HG02610 (cell line): ENCODE data around the gene SPATA25.
A peak's percentile ranks its signal among the peaks of the same experiment; 100 is the strongest.

Source experiments
- ATAC-seq: cut with Tn5 transposase; IDR thresholded peaks from one replicate; pipeline ENCODE4 v1.9.1; 2021; ENCODE audit warnings: mild to moderate bottlenecking, moderate library complexity; ENCODE audit not compliant: unreplicated experiment

Gene SPATA25

DNA sequence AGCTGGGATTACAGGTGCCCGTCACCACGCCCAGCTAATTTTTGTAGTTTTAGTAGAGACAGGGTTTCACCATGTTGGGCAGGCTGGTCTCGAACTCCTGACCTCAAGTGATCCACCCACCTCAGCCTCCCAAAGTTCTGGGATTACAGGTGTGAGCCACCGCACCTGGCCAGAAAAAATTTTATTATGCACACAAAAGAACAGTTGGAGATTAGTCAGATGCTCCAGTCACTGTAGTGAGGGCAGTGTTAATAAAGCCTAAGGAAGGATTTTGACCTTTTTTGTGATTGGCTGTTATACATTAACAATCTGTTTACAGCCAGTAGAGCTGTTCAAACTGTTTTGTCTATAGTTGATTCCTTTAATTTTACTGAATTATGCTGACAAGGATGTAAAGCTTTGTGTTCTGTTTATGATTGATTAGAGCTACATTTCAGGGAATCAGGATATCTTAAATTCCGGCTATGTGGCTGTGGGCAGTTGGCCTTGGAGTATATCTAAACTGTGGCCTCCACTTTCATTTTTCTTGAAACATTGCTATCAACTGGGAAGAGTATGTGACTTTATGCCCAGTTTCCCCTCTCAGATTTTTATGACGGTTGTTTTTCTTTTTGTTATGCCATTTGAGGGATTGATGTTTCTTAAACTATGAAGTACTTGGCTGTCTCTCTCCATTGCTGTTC lies 20.1 kb downstream of the SPATA25 start:
- no peak for ATAC-seq

- no peak for ATAC-seq
Observed at GRCh38 chr20:45866454-45866853, 21.0 kb downstream of the SPATA25 start.

- ATAC-seq: no peak
Observed at GRCh38 chr20:45863543-45864470, 23.6 kb downstream of the SPATA25 start.

- no peak for ATAC-seq
Observed at GRCh38 chr20:45861221-45862075, 26.0 kb downstream of the SPATA25 start.

DNA sequence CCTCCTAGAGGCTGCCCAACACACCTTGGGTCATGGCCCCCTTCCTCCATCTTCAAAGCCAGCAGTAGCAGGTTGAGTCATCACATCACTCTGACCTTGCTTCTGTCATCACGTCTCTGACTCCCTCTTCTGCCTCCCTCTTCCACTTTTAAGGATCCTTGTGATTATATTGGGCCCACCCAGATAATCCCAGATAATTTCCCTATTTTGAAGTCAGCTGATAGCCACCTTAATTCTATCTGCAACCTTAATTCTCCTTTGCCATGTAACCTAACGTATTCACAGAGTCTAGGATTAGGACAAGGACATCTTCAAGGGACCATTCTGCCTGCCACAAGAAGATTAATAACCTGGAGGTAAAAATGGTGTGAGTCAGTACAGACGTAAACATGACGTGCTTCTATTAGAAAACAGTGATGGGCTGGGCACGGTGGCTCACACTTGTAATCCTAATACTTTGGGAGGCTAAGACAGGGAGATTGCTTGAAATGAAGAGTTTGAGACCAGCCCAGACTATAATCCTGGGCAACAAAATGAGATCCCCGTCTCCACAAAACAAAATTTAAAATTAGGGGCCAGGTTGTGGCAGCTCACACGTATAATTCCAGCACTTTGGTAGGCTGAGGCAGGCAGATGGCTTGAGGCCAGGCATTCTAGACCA lies 26.7 kb downstream of the SPATA25 start:
- ATAC-seq: no peak

DNA sequence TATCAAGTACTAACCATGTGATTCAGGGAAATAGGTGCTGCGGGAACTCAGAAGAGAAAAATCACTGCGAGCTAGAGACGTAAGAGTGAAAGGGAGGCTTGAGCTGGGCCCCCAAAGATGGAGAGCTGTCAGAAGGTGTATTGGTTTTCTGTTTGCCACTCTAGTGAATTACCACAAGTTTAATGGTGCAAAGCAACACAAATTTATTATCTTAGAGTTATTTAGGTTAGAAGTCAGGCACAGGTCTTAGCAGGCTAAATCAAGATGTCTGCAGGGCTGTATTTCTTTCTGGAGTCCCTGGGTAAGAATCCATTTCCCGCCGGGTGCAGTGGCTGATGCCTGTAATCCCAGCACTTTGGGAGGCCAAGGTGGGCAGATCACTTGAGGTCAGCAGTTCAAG lies 27.5 kb downstream of the SPATA25 start:
- no peak for ATAC-seq

GRCh38 chr20:45857882-45858216 lies 29.6 kb downstream of the SPATA25 start:
- peak; percentile 24 for ATAC-seq

- ATAC-seq: peak; percentile 97
Observed at GRCh38 chr20:45857114-45857881, 30.1 kb downstream of the SPATA25 start, which contains the start of the genes ACOT8 and ZSWIM3. TSS of gene ACOT8 (minus strand) at chr20:45857392. CDS start at chr20:45857315, 77 bp downstream. TSS of gene ZSWIM3 (plus strand) at chr20:45857614. CDS start at chr20:45857826, 212 bp downstream.

DNA sequence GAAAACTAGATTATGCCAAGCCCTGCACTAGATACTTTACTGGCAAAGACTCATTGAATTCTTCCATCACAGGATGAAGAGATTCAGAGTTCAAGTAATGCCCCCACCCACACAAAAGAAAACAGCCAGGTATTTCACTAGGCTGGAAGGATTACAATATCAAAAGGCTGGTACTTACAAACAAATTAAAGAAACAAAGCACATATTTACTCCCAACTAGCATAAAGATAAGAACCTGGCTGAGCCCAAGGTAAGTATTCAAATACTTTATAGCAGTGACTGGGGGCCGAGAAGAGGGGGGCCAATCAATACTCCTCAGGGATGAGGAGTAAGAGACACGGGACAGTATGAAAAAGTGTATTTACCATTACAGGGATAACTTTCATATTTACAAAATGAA lies 33.9 kb downstream of the SPATA25 start:
- ATAC-seq: no peak

DNA sequence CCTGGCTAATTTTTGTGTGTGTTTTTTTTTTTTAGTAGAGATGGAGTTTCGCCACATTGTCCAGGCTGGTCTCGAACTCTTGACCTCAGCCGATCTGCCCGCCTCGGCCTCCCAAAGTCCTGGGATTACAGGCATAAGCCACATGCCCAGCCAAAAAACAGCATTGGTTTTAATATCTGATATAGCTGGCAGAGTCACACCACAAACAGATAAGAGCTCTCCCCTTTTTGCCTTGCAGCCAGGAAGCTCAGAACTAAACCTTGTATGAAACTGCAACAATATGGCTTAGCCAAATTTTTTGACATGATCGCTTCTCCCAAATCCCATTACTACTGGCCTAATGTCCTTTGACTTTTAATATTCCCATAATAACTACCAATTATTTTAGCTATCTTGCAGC lies 35.1 kb downstream of the SPATA25 start:
- no peak for ATAC-seq

- ATAC-seq: no peak
Observed at GRCh38 chr20:45851501-45851900, 35.9 kb downstream of the SPATA25 start.

GRCh38 chr20:45850926-45851325 lies 36.5 kb downstream of the SPATA25 start:
- no peak for ATAC-seq

GRCh38 chr20:45850238-45850637 lies 37.2 kb downstream of the SPATA25 start:
- no peak for ATAC-seq

GRCh38 chr20:45848969-45849582 lies 38.3 kb downstream of the SPATA25 start:
- no peak for ATAC-seq

DNA sequence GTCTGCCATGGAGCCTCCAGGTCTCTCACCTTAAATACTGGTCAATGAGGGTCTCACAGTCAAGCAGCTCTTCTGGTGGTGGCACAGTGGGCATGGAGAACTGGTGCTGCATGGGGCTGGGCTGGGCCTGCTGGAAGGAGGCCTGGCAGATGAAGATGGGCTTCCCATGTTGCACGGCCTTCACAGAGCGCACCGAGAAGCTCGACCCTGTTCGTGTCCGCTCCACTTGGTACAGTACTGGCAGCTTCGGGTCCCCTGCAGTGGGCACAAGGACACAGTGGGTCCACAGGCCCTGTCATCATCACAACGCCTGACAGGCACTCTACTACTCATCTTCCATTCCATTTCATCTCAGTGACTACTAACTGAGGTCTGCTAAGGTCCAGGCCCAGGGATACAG lies 39.0 kb downstream of the SPATA25 start:
- no peak for ATAC-seq

DNA sequence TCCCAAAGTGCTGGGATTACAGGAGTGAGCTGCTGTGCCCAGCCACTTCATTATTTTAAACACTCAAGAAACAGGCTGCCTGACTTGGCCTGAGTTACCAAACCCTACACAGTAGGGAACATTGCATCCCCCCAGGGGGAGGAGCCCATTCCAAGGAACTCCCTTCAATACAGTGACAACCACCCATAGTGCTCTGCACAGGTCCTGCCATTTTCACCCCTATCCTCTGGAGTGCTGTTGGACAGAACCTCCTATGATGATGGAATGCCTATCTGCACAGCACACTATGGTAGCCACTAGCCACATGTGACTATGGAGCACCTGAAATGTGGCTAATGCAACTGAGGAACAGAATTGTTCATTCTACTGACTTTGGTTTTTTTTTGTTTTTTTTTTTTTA lies 42.0 kb downstream of the SPATA25 start:
- no peak for ATAC-seq

DNA sequence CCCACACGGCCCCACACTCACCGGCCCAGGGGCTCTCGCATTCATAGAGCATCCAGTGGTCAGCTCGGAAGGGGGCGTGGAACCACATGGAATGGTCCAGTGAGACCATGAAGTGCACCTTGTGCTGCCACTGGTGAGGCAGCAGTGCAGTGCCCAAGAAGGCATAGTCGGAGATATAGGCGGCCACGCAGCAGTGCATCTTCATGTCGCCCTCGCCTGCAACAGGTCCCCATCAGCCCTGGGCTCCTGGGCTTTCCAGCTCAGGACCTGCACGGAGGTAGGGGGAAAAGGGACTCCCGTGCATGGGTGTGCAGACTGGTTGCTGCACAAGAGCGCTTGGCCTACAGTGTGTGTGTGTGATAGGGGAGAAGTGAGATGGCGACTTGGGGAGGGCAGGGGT lies 43.9 kb downstream of the SPATA25 start:
- no peak for ATAC-seq

DNA sequence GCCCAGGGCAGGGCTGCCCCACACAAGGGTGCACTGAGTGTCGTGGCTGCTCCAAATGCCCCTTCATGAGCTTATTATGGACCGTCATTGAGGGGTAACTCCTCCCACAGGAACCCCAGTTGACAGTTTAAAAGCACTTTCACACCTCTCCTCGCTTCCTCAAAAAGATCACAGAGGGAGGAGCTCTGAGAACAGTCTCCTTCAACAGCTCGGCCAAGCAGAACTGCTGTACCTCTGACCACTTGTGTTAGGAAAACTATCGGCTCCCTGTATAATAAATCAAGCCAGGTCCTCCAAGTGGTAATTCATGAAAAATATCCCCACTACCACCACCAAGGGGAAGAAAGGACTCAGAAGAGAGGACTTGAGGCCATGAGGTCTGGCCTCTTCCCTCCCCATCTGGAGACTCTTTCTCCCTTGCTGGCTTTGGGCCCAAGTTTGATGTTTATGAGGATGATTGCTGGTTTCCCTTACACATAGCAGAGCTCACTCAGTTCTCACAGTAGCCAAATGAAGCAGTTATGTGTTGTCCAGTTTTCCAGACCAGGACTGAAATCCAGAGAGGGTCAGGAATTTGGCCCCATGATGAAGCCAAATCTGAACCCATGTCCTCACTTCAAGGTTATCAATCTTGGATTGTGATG lies 45.1 kb downstream of the SPATA25 start:
- peak; percentile 57 for ATAC-seq
